PFSK-1 (cell line): Measurements from ENCODE around the gene QRFPR.

Experiments used
- FOXP2 ChIP-seq: optimal IDR thresholded peaks from 2 replicates; pipeline ENCODE3; 2011; ENCODE audit warnings: borderline replicate concordance, control low read depth, inconsistent platforms; ENCODE audit not compliant: insufficient read depth; ENCODE audit errors: extremely low read length, extremely low read depth
- POLR2AphosphoS5 ChIP-seq: IDR thresholded peaks from 2 replicates; pipeline ENCODE4 v1.6.1; 2012; ENCODE audit warnings: low read depth, mild to moderate bottlenecking, control low read depth, low read length, moderate library complexity
- SIN3A ChIP-seq: IDR thresholded peaks from 2 replicates; pipeline ENCODE4 v1.6.1; 2012; ENCODE audit warnings: mild to moderate bottlenecking, low read length, moderate library complexity, borderline replicate concordance; ENCODE audit not compliant: insufficient read depth
- TAF1 ChIP-seq: IDR thresholded peaks from 2 replicates; pipeline ENCODE4 v1.6.1; 2012; ENCODE audit warnings: low read length, control low read depth, borderline replicate concordance; ENCODE audit not compliant: insufficient read depth
- TF ChIP-seq, protein P1 (sequence below), 2 experiments: IDR thresholded peaks; 2 replicates each; pipeline versions ENCODE4 v1.6.1 to v1.8.0; 2011 to 2012; ENCODE audit warnings: low read depth in 2 of 2, low read length in 2 of 2, control low read depth in 1 of 2, inconsistent platforms in 1 of 2, mild to moderate bottlenecking in 1 of 2, moderate library complexity in 1 of 2; ENCODE audit not compliant: insufficient read depth in 1 of 2

- no peak for TF ChIP-seq FOXP2
- TF ChIP-seq POLR2AphosphoS5 = no peak
- no peak for TF ChIP-seq SIN3A
- TF ChIP-seq, protein P1, sequence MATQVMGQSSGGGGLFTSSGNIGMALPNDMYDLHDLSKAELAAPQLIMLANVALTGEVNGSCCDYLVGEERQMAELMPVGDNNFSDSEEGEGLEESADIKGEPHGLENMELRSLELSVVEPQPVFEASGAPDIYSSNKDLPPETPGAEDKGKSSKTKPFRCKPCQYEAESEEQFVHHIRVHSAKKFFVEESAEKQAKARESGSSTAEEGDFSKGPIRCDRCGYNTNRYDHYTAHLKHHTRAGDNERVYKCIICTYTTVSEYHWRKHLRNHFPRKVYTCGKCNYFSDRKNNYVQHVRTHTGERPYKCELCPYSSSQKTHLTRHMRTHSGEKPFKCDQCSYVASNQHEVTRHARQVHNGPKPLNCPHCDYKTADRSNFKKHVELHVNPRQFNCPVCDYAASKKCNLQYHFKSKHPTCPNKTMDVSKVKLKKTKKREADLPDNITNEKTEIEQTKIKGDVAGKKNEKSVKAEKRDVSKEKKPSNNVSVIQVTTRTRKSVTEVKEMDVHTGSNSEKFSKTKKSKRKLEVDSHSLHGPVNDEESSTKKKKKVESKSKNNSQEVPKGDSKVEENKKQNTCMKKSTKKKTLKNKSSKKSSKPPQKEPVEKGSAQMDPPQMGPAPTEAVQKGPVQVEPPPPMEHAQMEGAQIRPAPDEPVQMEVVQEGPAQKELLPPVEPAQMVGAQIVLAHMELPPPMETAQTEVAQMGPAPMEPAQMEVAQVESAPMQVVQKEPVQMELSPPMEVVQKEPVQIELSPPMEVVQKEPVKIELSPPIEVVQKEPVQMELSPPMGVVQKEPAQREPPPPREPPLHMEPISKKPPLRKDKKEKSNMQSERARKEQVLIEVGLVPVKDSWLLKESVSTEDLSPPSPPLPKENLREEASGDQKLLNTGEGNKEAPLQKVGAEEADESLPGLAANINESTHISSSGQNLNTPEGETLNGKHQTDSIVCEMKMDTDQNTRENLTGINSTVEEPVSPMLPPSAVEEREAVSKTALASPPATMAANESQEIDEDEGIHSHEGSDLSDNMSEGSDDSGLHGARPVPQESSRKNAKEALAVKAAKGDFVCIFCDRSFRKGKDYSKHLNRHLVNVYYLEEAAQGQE (IDR thresholded peaks at IDR 0.05; ENCODE audit: insufficient read depth in 1 of 2, low read depth in 2 of 2, low read length in 2 of 2) = no peak
- no peak for TF ChIP-seq TAF1
Observed at GRCh38 chr4:121411151-121411744, 30.4 kb upstream of the QRFPR start.
